HG03457 (cell line): ENCODE data around the gene LRRFIP1.
"Not testable (repeated sequence)": the region's sequence is repeated elsewhere in the genome, so short reads cannot be mapped to it uniquely, and the experiment has no call there.

Experiments used
- ATAC-seq: cut with Tn5 transposase; IDR thresholded peaks from one replicate; pipeline ENCODE4 v1.9.1; 2021; ENCODE audit warnings: moderate number of reproducible peaks; ENCODE audit not compliant: unreplicated experiment

Gene LRRFIP1

DNA sequence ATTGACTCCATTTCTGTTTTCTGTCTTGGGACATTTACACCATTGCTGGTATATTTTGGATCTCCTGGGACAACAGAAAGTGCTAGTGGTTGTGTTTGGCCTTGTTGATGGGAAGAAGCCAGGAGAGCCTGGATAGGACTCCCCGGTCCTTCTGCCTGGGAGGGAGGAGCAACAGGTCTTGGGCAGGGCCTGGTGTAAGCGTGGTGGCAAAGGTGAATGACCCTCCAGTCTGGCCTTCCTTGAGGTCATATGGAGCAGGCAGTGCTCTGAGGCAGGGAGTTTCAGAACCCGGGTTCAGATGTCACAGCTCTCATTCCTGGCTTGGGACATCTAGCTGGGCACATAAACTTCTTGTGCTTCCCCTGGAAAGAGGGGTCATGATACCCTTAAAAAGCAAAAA is 115.2 kb downstream of the LRRFIP1 start:
- no peak for ATAC-seq

DNA sequence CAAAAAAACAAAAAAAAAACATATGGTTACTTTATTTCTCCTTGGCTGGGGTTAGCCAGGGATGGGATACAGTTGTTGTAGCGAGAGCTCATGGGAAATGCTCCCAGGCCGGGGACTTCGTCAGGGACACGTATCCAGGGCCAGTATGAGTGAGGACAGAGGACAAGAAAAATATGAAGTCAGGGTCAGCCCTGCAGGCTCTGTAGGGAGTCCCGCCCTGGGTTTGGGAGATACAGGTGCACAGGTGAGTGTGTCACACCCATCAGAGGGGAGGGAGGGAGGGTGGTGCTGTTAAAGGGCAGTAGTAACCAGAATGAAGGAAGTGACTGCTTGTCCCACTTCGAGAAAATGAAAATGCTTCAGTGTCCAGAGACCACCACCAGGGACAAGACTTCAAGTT is 115.6 kb downstream of the LRRFIP1 start:
- ATAC-seq: no peak

DNA sequence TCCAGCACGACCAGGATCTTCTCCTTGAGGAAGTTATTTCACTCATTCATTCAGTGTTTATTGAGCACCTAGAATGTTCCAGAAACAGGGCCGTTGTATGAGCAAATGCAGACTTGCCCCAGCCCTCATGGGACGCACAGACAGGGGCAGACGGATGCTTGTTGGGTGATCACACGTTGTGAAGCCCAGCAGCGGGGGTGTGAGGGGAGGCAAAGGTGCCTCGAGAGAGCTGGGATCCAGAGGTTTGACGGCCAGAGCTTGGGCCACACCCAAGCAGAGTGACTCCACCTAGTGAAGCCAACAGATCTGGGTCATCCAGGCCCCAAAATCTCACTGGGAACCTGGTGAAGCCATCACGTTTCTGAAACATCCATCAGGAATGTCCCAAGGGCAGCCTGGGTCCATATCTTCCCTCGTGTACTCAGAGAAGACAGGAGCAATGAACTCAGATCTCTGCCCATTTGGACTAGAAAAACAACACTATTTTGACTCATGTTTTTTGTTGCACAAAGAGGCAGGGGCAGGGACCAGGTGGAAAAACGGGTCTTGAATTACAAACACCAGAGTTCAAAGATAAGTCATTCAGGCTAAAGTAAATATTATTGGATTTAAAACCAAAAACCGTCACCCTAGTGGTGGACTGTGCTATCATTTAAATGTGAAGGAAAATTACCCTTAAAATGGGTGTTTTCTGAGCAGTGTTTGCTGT is 116.3 kb downstream of the LRRFIP1 start:
- no peak for ATAC-seq

DNA sequence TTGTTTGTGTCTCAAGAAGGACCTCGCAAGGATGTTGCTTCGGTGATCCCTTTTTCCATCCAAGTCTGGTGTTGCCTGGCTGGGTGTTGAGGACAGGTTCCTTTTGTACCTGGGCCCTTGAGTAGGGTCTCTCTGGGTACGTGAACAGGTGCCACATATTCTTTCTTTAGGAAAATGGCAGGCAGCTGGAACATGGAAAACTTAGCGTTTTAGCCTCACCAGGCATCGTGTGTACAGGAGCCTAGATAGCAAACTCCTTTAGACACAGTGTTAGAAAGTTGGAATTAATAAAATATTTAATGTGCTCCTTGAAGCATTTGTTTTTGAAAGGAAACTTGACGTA is 116.9 kb downstream of the LRRFIP1 start:
- no peak for ATAC-seq

DNA sequence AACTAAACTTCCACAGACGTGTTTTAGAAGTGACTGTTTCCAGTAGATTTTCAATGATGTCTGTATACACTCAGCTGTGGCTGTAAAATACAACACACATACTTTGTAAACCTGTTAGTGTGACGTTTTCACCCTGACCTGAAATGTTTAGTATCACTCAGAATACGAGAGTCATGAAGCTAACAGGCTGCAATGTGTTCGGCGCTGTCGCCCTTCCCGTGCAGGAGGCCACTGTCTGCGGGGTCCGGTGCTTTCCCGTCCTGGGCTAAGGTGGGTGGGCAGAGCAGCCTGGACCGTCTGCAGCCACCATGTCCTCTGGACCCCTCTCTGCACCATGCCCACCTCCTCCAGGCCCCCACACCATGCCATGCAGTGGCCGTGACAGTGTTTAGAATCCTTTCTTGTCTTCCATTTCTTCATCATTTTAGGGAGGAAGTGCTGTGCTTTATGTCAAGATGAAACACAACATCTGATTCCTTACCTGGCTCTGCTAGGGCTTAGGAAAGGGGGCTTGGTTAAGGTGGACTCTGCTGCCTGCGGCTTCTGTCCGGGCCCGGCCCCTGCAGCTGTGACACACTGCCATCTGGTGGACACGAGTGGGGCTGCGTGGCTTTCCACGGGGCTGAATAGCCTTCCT is 117.3 kb downstream of the LRRFIP1 start:
- ATAC-seq: peak; percentile 48

DNA sequence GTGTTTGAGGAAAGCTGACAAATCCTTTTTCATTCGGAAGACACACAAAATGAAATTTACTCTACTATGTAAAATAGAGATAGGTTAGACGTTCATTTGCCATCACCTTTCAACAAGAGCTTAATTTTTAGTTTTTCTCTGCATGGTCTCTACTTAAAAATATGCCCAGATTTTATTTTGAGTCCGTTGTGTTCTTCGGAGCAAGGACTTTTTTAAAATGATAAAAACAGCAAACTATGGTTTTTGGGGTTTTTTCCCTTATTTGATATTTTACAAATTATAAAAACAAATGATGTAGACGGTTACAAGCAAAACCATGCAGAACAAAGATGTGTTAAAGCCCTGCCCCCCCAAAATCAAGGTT is 117.8 kb downstream of the LRRFIP1 start:
- ATAC-seq: no peak

DNA sequence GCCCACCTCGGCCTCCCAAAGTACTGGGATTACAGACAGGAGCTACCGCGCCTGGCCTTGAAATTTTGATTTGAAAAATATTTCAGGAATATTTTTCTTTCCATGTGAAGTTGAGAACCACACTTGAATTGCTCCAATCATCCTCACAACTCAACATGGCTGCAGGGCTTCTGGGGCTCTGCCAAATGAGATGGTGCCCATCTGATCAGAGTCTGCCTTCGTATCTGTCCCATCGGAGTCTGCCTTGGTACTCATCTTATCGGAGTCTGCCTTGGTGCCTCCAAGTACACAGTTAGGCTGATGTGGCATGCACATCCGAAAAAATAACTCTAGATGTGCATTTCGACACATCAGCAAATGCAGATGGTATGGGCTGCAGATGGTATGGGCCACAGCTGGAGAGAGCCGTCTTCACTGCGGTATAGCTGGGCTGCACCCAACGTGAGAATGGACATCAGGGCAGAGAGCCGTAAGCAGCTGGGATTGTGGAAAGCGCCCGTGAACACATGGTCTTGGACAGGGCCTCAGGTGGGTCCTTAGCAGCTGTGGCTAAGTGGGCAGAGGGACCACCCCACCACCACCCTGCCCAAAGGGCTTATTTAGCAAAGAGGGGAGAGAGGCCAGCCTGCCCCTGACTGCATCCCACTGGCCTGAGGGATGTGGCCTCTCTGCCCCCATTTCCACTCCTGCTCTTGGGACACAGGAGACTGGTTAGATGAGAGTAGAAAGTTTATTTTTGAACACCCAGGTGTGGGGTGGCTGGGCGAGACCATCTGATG is 119.1 kb downstream of the LRRFIP1 start:
- no peak for ATAC-seq

DNA sequence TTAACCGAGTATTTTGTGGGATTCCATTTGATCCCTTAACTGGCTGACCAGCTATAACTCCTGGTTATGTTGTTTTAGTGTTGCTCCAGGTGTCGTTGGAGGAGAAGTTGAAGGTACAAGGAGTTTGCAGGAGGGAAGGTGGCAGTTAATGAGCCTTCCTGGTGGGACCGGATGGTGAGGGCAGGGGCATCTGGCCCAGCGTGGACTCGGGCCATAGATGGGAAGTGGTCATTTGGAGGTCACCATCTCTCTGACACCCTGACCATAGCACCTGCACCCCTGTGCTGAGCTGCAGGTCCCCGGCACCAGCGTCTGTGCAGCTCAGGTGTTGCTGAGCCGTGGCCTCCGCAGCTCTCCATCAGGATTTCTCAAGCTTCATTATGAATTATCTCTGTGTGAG is 119.8 kb downstream of the LRRFIP1 start:
- no peak for ATAC-seq

DNA sequence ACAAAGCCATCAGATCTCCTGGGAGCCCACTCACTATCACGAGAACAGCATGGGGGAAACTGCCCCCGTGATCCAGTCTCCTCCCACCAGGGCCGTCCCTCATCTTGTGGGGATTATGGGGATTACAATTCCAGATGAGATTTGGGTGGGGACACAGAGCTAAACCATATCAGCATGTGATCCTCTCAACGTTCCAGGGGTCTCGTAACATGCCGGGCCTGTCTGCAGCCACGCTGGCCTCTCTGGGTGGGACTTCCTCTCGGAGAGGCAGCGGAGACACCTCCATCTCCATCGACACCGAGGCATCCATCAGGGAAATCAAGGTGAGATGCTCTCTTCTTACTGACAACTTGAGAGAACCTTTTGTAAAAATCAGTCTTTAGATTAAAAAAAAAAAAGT is 121.6 kb downstream of the LRRFIP1 start:
- no peak for ATAC-seq

DNA sequence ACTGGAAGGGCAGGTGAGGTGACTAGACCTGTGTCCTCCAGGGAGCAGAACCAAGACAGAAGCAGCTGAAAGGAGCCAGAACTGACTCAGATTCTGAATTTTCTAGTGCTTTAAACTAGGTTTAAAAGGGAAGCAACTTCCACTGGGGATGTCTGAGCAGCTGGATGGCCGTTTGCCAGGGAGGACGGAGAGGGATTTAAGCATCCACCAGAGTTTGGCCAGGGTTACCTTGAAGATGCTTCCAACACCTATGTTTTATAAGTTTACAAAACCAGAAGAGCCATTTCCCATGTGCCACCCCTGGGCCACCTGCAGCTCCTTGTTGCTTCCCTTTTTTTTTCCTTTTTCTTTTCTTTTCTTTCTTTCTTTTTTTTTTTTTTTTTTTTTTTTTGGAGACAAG is 122.6 kb downstream of the LRRFIP1 start:
- no peak for ATAC-seq

DNA sequence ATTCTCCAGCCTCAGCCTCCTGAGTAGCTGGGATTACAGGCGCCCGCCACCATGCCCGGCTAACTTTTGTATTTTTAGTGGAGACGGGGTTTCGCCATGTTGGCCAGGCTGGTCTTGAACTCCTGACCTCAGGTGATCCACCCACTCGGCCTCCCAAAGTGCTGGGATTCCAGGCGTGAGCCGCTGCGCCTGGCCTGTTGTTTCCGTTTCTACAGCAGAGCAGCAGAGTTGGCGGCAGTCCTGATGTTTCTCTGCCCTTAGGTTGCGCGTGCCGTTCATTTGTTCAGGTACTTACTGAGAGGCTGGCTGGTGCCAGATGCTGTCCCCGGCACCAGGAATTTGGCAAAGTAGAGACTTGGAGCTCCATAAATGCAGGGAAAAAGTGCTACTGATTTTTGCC is 123.1 kb downstream of the LRRFIP1 start:
- ATAC-seq: not testable (repeated sequence)

DNA sequence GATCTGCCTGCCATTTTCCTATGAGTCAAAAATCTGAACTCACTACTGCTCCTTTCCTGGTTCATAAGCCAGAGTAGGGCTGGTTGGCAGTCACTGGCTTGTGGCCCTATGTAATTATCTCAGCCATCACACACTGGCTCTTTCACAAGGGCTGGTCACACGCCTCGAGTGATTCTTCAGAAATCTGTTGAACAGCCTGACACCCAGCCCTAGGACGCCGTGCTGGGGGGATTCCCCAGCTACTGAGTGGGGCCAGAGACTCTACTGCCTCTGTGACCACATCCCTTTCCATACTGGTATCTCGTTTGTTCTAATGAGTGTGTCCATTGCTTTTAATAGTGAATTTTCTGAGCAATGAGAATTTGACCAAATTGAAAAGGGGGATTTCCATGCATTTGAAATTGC is 125.4 kb downstream of the LRRFIP1 start:
- ATAC-seq: peak; percentile 98

DNA sequence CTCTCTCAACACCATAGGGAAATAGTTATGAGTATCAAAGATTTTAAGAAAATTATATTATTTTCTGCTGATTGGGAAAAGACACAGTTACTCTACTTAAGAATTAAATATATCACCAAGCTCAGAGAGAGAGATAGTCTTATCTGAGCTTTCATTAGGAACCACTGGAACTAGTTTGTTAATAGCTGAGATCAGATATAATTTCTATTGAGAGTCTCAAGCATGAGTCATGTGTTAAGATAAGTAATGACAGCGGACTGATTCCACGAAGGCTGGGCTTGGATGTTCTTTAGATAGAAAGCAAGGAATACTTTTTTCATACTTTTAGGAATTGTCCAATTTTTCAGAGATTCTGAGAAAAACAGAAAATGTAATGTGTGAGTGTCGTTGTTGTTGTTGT is 126.8 kb downstream of the LRRFIP1 start:
- ATAC-seq: no peak

DNA sequence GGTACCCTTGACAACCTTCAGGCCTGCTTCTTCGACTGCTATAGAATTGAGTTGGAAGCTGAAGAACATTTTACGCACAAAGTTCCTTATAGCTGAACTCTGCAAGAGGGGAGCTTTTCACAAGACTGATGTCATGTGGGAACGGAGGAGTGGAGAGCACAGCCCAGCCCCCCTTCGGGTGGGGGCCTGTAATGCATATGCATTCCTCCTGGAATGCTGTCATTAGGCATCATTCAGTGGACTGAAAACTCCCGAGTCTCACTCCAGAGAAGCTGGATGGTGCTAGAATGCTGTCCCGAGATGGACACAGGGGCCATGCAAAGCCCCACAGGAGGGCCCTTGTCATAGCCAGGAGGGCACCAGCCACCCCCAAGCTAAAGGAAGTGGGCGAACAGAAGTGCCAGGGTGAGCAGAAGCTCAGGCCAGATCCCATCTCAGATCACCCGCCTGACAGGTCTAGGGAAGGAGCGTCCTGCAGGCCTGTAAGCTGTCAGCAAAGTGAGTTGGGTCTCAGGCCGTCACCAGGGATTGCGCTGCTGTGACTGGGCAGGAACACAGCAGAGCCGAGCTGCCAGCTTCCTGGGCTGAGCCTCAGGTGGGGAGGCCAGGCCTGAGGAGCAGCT is 127.3 kb downstream of the LRRFIP1 start:
- ATAC-seq: no peak

DNA sequence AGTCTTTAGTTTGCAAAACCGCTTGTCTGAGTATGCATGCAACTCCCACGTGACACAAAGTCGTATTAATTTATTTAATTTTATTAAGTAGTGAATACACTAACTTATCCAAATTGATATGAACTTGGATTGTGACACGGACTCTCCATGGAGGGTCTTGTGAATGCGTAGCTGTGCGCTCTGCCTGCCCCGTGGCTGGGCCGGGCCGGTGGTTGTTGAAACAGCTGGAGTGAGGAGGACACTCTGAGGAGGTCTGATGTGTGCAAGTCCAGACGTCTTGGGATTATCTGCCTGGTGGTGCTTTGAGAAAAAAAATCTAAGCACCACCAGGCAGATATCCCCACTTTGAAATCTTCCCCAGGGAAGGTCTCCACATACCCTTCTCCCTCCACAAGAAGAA is 130.2 kb downstream of the LRRFIP1 start:
- ATAC-seq: no peak

DNA sequence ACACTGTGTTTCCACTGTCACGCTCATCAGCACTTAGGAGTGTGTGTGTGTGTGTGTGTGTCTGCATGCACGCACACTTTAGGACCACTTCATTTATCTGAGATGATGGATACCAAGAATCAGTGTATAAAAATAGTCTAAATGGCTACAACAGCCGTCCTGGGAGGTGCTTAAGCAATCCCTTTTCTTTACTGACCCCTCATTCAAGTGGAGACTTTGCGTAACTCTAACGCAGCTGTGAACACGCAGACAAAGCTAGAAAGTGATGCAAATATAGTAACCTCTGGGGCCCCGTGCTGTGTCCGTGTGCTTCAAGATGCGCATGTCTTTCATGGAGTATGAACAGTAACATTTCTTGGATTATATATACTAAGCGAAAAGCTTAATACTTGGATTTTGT is 130.8 kb downstream of the LRRFIP1 start:
- ATAC-seq: no peak

DNA sequence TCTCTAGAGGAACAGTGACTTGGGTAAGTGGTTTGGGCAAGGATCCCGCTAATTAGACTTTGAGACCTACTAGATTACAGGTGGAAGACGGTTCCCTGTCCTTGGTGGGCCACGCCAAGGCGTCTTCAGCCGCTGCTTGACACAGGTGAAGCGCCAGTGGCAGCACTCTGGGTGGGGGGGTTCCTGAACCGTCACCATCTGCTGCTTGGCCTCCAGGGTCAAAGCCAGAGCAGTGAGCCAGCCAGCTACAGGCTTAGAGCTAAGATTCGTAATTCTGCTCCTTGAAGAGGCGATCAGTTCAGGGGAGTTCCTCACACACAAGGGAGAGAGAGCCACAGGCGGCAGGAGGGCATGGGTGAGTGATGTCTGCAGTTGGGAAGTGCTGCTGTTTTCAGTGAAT is 131.8 kb downstream of the LRRFIP1 start:
- no peak for ATAC-seq

DNA sequence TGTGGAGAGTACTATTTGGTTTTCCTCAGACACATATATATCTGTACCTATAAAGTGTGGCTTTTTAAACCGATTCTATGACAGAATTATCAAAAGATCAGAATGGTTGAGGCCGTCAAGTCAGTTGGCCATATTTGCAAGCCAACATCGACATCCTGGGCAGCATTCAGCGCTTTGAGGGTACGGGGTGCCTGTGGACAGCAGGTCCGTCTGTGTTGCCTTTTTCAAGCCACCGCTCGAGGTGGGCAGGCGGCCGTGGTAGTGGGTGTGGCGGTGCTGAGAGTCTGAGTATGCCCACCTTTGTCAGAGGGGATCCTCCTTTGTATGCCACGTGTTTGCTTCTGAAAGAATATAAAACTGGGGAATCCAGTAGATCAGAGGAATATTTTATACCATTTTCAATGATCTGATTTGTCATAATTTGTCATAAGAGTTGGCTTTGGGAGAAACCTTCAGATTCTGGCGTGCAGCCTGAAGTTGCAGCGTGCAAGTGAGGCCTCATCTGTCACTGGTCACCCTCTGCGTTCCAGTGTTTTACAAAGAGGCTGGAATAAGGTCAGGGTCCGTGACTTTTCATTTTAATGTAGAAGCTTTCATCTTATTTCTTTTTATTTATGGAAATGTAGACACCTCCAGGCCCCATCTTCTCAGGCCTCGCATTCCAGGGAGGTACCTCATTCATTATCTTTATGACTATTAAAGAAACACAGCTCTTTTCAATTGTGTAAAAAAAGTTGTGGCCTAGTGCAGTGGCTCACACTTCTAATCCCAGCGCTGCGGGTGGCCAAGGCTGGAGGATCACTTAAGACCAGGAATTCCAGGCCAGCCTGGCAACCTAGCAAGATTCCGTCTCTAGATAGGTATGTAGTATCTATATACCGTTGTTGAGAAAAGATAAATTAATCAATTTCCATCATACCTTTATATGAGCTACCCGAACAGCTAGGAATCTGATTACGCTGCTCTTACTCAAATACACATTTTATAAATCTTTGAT is 133.4 kb downstream of the LRRFIP1 start:
- ATAC-seq: no peak

DNA sequence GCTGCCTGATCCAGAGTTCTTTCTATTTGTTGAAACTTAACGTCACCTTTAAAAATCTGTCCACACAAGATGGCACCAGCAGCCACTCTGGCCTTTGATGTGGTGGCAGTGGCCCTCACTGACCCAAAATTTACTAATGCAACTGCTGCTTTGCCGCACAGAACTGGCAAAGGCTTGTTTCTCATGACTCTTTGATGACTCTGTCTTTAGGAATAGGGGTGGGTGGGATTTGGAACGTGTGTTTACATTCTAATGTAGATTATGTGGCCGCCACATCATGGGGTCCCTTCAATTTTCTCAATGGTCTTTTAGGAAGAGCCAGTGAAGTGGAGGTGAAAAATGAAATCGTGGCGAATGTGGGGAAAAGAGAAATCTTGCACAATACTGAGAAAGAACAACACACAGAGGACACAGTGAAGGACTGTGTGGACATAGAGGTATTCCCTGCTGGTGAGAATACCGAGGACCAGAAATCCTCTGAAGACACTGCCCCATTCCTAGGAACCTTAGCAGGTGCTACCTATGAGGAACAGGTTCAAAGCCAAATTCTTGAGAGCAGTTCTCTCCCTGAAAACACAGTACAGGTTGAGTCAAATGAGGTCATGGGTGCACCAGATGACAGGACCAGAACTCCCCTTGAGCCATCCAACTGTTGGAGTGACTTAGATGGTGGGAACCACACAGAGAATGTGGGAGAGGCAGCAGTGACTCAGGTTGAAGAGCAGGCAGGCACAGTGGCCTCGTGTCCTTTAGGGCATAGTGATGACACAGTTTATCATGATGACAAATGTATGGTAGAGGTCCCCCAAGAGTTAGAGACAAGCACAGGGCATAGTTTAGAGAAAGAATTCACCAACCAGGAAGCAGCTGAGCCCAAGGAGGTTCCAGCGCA is 135.2 kb downstream of the LRRFIP1 start:
- not testable (repeated sequence) for ATAC-seq

DNA sequence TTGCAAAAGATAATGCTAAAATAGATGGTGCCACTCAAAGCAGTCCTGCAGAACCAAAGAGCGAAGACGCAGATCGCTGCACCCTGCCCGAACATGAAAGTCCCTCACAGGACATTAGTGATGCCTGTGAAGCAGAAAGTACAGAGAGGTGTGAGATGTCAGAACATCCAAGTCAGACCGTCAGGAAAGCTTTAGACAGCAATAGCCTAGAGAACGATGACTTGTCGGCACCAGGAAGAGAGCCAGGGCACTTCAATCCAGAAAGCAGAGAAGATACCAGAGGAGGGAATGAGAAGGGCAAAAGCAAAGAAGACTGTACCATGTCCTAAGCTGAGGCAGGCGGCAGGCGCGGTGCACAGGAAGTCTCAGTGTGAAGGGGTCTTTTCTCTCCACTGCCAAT is 136.4 kb downstream of the LRRFIP1 start:
- ATAC-seq: no peak
